HG03342 (cell line): ENCODE results near the gene MYD88.
"Not testable (repeated sequence)": the region's sequence is repeated elsewhere in the genome, so short reads cannot be mapped to it uniquely, and the experiment has no call there.

Experiments
- ATAC-seq: cut with Tn5 transposase; IDR thresholded peaks from one replicate; pipeline ENCODE4 v1.9.1; 2021; ENCODE audit warnings: mild to moderate bottlenecking, moderate library complexity; ENCODE audit not compliant: unreplicated experiment

MYD88 gene

GRCh38 chr3:38140326-38141172 lies 2.1 kb downstream of the MYD88 start:
- no peak for ATAC-seq

GRCh38 chr3:38141173-38141951 lies 2.9 kb downstream of the MYD88 start:
- no peak for ATAC-seq

GRCh38 chr3:38141952-38142273 lies 3.5 kb downstream of the MYD88 start:
- ATAC-seq: no peak

GRCh38 chr3:38142959-38143358 lies 4.5 kb downstream of the MYD88 start:
- ATAC-seq: no peak

GRCh38 chr3:38143511-38143910 lies 5.0 kb downstream of the MYD88 start:
- ATAC-seq: no peak

- no peak for ATAC-seq
Measured at GRCh38 chr3:38146504-38146903, 8.0 kb downstream of the MYD88 start.

GRCh38 chr3:38147421-38147820 lies 9.0 kb downstream of the MYD88 start:
- ATAC-seq: no peak

GRCh38 chr3:38148311-38148882 lies 9.9 kb downstream of the MYD88 start:
- ATAC-seq: no peak

GRCh38 chr3:38149708-38150107 lies 11.2 kb downstream of the MYD88 start:
- no peak for ATAC-seq

GRCh38 chr3:38150780-38151528 lies 12.5 kb downstream of the MYD88 start:
- no peak for ATAC-seq

GRCh38 chr3:38151667-38152265 lies 13.3 kb downstream of the MYD88 start:
- peak; percentile 49 for ATAC-seq

GRCh38 chr3:38152609-38153008 lies 14.1 kb downstream of the MYD88 start:
- ATAC-seq: no peak

- no peak for ATAC-seq
Measured at GRCh38 chr3:38153221-38153620, 14.8 kb downstream of the MYD88 start.

- no peak for ATAC-seq
Measured at GRCh38 chr3:38154033-38154494, 15.6 kb downstream of the MYD88 start.

GRCh38 chr3:38154625-38155255 lies 16.3 kb downstream of the MYD88 start:
- ATAC-seq: no peak

- no peak for ATAC-seq
Measured at GRCh38 chr3:38155825-38156224, 17.4 kb downstream of the MYD88 start.

GRCh38 chr3:38157117-38157516 lies 18.7 kb downstream of the MYD88 start:
- ATAC-seq: no peak

GRCh38 chr3:38157595-38157994 lies 19.1 kb downstream of the MYD88 start:
- ATAC-seq: no peak

GRCh38 chr3:38158472-38158871 lies 20.0 kb downstream of the MYD88 start:
- ATAC-seq: no peak

- not testable (repeated sequence) for ATAC-seq
Measured at GRCh38 chr3:38160704-38161103, 22.2 kb downstream of the MYD88 start.
